DMS53 (cell line): Measurements from ENCODE around the gene HEATR5A.
"Not testable (repeated sequence)": the region's sequence is repeated elsewhere in the genome, so short reads cannot be mapped to it uniquely, and the experiment has no call there.

Experiments used
- DNase-seq: peaks from one replicate; lab custom pipeline; 2025; lab: John Stamatoyannopoulos, UW

Gene HEATR5A

GRCh38 chr14:31420319-31421111 lies at the start of gene HEATR5A:
TSS of gene HEATR5A (minus strand) at chr14:31420550. CDS start at chr14:31402975, 17,575 bp downstream.
- peak; percentile 95 for DNase-seq

GRCh38 chr14:31466554-31466953 lies 46.2 kb upstream of the HEATR5A start:
- no peak for DNase-seq

- no peak for DNase-seq
Measured at GRCh38 chr14:31465111-31465510, 44.8 kb upstream of the HEATR5A start.

GRCh38 chr14:31462450-31462849 lies 42.1 kb upstream of the HEATR5A start:
- not testable (repeated sequence) for DNase-seq

GRCh38 chr14:31461545-31461944 lies 41.2 kb upstream of the HEATR5A start:
- DNase-seq: no peak

- peak; percentile 36 for DNase-seq
Measured at GRCh38 chr14:31457665-31458659, 37.6 kb upstream of the HEATR5A start.

GRCh38 chr14:31456841-31457664 lies 36.7 kb upstream of the HEATR5A start, which contains the start of gene DTD2:
TSS of gene DTD2 (minus strand) at chr14:31457506. CDS start at chr14:31457393, 113 bp downstream.
- peak; percentile 96 for DNase-seq

- peak; percentile 56 for DNase-seq
Measured at GRCh38 chr14:31449971-31450610, 29.7 kb upstream of the HEATR5A start.

- DNase-seq: no peak
Measured at GRCh38 chr14:31449136-31449535, 28.8 kb upstream of the HEATR5A start.

- no peak for DNase-seq
Measured at GRCh38 chr14:31445703-31446102, 25.4 kb upstream of the HEATR5A start.

- DNase-seq: no peak
Measured at GRCh38 chr14:31442284-31442683, 21.9 kb upstream of the HEATR5A start.

- no peak for DNase-seq
Measured at GRCh38 chr14:31441273-31442111, 21.1 kb upstream of the HEATR5A start.

- DNase-seq: no peak
Measured at GRCh38 chr14:31440280-31440679, 19.9 kb upstream of the HEATR5A start.

GRCh38 chr14:31439561-31439960 lies 19.2 kb upstream of the HEATR5A start:
- no peak for DNase-seq

GRCh38 chr14:31437045-31437691 lies 16.8 kb upstream of the HEATR5A start:
- not testable (repeated sequence) for DNase-seq

- no peak for DNase-seq
Measured at GRCh38 chr14:31435276-31435675, 14.9 kb upstream of the HEATR5A start.

- no peak for DNase-seq
Measured at GRCh38 chr14:31430634-31431264, 10.4 kb upstream of the HEATR5A start.

GRCh38 chr14:31429791-31430190 lies 9.4 kb upstream of the HEATR5A start:
- DNase-seq: no peak

GRCh38 chr14:31428011-31428410 lies 7.7 kb upstream of the HEATR5A start:
- no peak for DNase-seq
